Hepatocyte (in vitro differentiated cells): Measurements from ENCODE around the gene POU5F1. TPM values are rescaled to one million over a fixed set of nuclear protein-coding genes. Genes with fewer than 3 reads are reported as not detected.

Source experiments
- DNase-seq: peaks from one replicate; pipeline ENCODE4 v3.0.0-alpha.2; 2016; ENCODE audit warnings: low spot score
- H2AFZ ChIP-seq: fragments of 200-600 bp; sonication (generic); 2 replicates; pipeline ENCODE4 v1.6.0; 2016; ENCODE audit warnings: antibody characterized with exemption, mild to moderate bottlenecking
- H3K27ac ChIP-seq: fragments of 200-600 bp; sonication (generic); 2 replicates; pipeline ENCODE4 v1.5.1; 2016; ENCODE audit warnings: mild to moderate bottlenecking
- H3K27me3 ChIP-seq: fragments of 200-600 bp; sonication (generic); 2 replicates; pipeline ENCODE4 v1.6.1; 2016
- H3K36me3 ChIP-seq: fragments of 200-600 bp; sonication (generic); replicated peaks from 2 replicates; pipeline ENCODE4 v1.5.1; 2016; ENCODE audit warnings: low read depth; ENCODE audit not compliant: insufficient read depth
- H3K4me1 ChIP-seq: fragments of 200-600 bp; sonication (generic); 2 replicates; pipeline ENCODE4 v1.5.1; 2016; ENCODE audit warnings: mild to moderate bottlenecking, moderate library complexity; ENCODE audit not compliant: insufficient read depth
- H3K4me2 ChIP-seq: fragments of 200-600 bp; sonication (generic); 2 replicates; pipeline ENCODE4 v1.6.0; 2016
- H3K4me3 ChIP-seq: fragments of 200-600 bp; sonication (generic); 2 replicates; pipeline ENCODE4 v1.5.1; 2016; ENCODE audit warnings: mild to moderate bottlenecking
- H3K79me2 ChIP-seq: fragments of 200-600 bp; sonication (generic); 2 replicates; pipeline ENCODE4 v1.6.0; 2017; ENCODE audit warnings: mild to moderate bottlenecking
- H3K9me2 ChIP-seq: fragments of 200-600 bp; sonication (generic); replicated peaks from 2 replicates; pipeline ENCODE4 v1.6.0; 2017; ENCODE audit warnings: mild to moderate bottlenecking; ENCODE audit not compliant: insufficient read depth
- H3K9me3 ChIP-seq: fragments of 200-600 bp; sonication (generic); 2 replicates; pipeline ENCODE4 v1.5.1; 2016; ENCODE audit warnings: low read depth, mild to moderate bottlenecking
- H4K20me1 ChIP-seq: fragments of 200-600 bp; sonication (generic); 2 replicates; pipeline ENCODE4 v1.6.0; 2016; ENCODE audit warnings: mild to moderate bottlenecking; ENCODE audit not compliant: insufficient read depth, poor library complexity, severe bottlenecking
- EZH2 ChIP-seq: fragments of 200-600 bp; sonication (generic); IDR thresholded peaks from 2 replicates; pipeline ENCODE4 v1.6.1; 2016; ENCODE audit warnings: antibody characterized with exemption, mild to moderate bottlenecking, borderline replicate concordance
- EZH2phosphoT487 ChIP-seq: fragments of 200-600 bp; sonication (generic); IDR thresholded peaks from one replicate; pipeline ENCODE4 v1.6.1; 2018; ENCODE audit warnings: antibody characterized with exemption, mild to moderate bottlenecking, low read depth, moderate library complexity; ENCODE audit not compliant: unreplicated experiment, severe bottlenecking
- WGBS: methylation state at CpG from one replicate; pipeline ENCODE4 v1.1.6; 2016; ENCODE audit warnings: low lambda C conversion rate; ENCODE audit errors: missing lambda C conversion rate; 5-methylcytosine and 5-hydroxymethylcytosine counted together
- polyA plus RNA-seq: library from polyadenylated mRNA; unstranded; fragments of >200 nt; fragmentation: Nextera tagmentation; extraction: Ambion mirVana; gene quantifications from 2 replicates; pipeline ENCODE4 v1.2.1, GENCODE V29; 2016
- total RNA-seq: library from RNA; depleted of rRNA; stranded (reverse); fragments of >200 nt; gene quantifications from 2 replicates; pipeline ENCODE4 v1.2.3, GENCODE V29; 2014
- TF ChIP-seq, protein P1 (sequence below): fragments of 200-600 bp; sonication (generic); IDR thresholded peaks from 2 replicates; pipeline ENCODE4 v1.5.1; 2016; ENCODE audit warnings: antibody characterized with exemption, mild to moderate bottlenecking; ENCODE audit not compliant: poor library complexity

Gene POU5F1
- total and polyA plus RNA-seq, 2 experiments from 2014 or later = 1.1 to 1.8 TPM

DNA sequence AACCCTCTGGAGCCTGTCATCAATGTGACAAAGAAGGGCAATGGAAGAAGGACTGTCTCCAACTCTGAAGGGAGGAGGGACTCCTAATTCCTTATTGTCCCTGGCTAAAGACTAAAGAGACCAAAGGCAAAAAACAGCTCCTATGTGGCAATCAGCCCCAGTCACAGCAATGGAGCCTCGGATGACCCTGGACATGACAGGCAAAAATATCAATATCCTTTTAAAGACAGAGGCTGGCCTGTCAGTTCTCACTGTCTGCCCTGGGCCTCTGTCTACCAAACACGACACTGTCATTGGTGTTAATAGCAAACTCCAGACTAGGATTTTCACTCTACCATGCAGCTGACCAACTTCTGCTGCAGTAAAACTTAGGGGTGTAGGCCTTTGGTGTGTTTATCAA is 38.0 kb upstream of the POU5F1 start:
- H3K9me3 ChIP-seq = no peaks in the 10 kb centered on the region
- no peaks in the 10 kb centered on the region for H4K20me1 ChIP-seq
- no peak overlapping the region for H3K4me3 ChIP-seq
- H3K27me3 ChIP-seq = no peaks in the 10 kb centered on the region
- H3K4me1 ChIP-seq = peaks cover 16% of the 10 kb centered on the region
- peak overlapping the region; percentile 28 for H3K4me2 ChIP-seq
- no peak overlapping the region for H2AFZ ChIP-seq
- H3K36me3 ChIP-seq = no peaks in the 10 kb centered on the region
- 52% methylated on average over 2 of the region's 2 CpGs for WGBS
- peak overlapping the region; percentile 81 for H3K27ac ChIP-seq
- DNase-seq = no peak
- H3K9me2 ChIP-seq = no peaks in the 10 kb centered on the region
- TF ChIP-seq EZH2 (no peak), EZH2phosphoT487 (no peak)
- TF ChIP-seq, protein P1, sequence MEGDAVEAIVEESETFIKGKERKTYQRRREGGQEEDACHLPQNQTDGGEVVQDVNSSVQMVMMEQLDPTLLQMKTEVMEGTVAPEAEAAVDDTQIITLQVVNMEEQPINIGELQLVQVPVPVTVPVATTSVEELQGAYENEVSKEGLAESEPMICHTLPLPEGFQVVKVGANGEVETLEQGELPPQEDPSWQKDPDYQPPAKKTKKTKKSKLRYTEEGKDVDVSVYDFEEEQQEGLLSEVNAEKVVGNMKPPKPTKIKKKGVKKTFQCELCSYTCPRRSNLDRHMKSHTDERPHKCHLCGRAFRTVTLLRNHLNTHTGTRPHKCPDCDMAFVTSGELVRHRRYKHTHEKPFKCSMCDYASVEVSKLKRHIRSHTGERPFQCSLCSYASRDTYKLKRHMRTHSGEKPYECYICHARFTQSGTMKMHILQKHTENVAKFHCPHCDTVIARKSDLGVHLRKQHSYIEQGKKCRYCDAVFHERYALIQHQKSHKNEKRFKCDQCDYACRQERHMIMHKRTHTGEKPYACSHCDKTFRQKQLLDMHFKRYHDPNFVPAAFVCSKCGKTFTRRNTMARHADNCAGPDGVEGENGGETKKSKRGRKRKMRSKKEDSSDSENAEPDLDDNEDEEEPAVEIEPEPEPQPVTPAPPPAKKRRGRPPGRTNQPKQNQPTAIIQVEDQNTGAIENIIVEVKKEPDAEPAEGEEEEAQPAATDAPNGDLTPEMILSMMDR = no peak
- H3K79me2 ChIP-seq = no peaks in the 10 kb centered on the region

DNA sequence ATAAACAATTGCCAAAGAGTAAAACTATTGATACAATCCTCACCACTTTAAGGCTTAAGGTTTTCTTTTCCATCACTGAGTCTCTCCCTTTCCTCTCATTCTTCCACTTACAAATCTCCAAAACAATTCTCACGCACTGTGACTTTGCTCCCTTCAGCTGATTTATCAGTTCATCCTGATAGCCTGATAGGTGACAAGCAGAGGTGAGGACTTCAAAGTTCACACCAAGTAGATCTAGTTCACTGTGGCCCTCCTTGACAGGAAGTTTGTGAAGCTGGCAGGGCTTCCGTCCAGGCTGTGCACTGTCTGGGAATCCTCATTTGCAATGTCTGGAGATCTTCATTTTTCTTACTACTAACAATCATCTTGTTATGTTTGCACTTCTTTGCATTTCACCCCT is 35.2 kb upstream of the POU5F1 start:
- no peak overlapping the region for H2AFZ ChIP-seq
- WGBS = 56% methylated on average over 2 of the region's 2 CpGs
- H3K79me2 ChIP-seq = no peaks in the 10 kb centered on the region
- H3K27ac ChIP-seq = peak overlapping the region; percentile 2
- no peaks in the 10 kb centered on the region for H3K36me3 ChIP-seq
- no peak overlapping the region for H3K4me3 ChIP-seq
- TF ChIP-seq, protein P1 = no peak
- TF ChIP-seq EZH2phosphoT487 = no peak
- TF ChIP-seq EZH2 = no peak
- no peaks in the 10 kb centered on the region for H3K27me3 ChIP-seq
- no peak overlapping the region for H3K4me2 ChIP-seq
- H3K9me2 ChIP-seq = no peaks in the 10 kb centered on the region
- H3K4me1 ChIP-seq = peaks cover 24% of the 10 kb centered on the region
- DNase-seq = no peak
- no peaks in the 10 kb centered on the region for H4K20me1 ChIP-seq
- H3K9me3 ChIP-seq = no peaks in the 10 kb centered on the region

DNA sequence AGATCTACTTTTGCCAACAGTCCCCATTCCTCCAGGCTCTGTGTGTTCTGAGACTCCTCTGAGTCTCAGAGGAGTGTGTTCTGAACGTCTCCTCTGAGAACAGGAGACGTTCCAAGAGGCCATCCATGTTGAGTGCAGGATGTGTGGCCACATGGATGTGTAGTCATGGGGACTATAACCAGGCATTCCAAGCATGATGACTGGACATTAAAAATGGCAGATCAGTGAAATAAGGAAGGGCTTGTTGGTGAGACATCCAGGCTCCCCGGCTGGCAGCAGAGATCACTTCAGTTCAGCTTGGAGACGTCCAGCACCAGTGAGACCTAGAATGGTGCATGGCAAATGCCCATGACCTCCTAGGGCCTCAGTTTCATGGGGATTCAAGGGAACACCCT is 34.3 kb upstream of the POU5F1 start:
- Histone ChIP-seq H3K27ac (peak overlapping the region; percentile 93), H3K9me3 (no peaks in the 10 kb centered on the region), H3K27me3 (no peaks in the 10 kb centered on the region), H2AFZ (no peak overlapping the region), H4K20me1 (no peaks in the 10 kb centered on the region), H3K4me2 (peak overlapping the region; percentile 70), H3K9me2 (no peaks in the 10 kb centered on the region), H3K4me1 (peaks cover 24% of the 10 kb centered on the region), H3K36me3 (no peaks in the 10 kb centered on the region), H3K4me3 (no peak overlapping the region), H3K79me2 (no peaks in the 10 kb centered on the region)
- WGBS = 90% methylated on average over 4 of the region's 4 CpGs
- no peak for TF ChIP-seq EZH2phosphoT487
- TF ChIP-seq, protein P1 = no peak
- TF ChIP-seq EZH2 = no peak
- DNase-seq = no peak
